Measurements from ENCODE around the gene FAM216A. TPM values are rescaled to one million over a fixed set of nuclear protein-coding genes. Genes with fewer than 3 reads are reported as not detected.
"Not testable (repeated sequence)": the region's sequence is repeated elsewhere in the genome, so short reads cannot be mapped to it uniquely, and the experiment has no call there.

FAM216A gene, protein sequence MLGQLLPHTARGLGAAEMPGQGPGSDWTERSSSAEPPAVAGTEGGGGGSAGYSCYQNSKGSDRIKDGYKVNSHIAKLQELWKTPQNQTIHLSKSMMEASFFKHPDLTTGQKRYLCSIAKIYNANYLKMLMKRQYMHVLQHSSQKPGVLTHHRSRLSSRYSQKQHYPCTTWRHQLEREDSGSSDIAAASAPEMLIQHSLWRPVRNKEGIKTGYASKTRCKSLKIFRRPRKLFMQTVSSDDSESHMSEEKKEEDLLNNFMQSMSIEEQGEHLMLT
- 10 to 100 TPM; 16.4 to 25.2 (median 18.0) TPM for total RNA-seq (2021; fragmentation: NEBNext Ultra II Directional; extraction: Animal tissue kit (Norgen Biotek cat#: 25700))
- long read RNA-seq, transcript FAM216A-201 (7 exons, 1,582 nt) = major isoform, 28 of 33 reads
- long read RNA-seq, partial matches to known transcripts = 1 of 33 reads
- long read RNA-seq, other reads (novel, unspliced or antisense) = 4 of 33 reads

DNA sequence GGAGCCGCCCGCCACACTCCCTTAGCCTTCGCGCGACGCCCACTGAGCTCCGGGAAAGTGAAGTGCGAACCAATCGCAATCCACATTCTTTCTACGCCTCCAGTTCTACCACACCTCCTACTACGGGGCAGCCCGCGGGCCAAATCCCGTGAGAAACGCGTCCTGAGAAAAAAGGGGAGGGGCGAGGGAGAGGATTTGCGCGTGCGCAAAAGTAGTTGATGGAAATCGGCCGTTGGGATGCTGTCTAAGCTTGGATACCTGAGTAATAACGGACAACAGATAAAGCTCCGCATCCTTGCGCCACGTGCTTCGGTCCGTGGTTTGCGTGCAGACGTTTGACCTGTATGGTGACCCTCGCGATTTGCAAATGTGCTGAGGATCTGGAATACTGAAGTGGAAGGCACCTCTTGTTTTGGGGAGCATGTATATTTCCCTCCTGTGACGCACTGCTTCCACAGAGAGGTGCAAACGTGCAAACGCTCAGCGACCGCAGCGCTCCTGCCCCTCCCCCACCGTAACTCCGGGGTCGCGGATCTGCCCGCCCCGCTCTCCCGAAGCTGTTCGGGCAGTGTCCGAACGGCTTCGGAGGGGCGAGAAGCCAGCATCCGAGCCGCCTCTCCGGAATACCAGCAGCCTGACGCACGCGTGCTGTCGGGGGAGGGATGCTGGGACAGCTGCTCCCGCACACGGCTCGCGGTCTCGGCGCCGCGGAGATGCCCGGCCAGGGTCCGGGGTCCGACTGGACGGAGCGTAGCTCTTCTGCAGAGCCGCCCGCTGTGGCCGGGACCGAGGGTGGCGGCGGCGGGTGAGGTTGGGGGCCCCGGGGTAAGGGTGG, at the start of gene FAM216A, which contains the start of gene GPN3:
TSS of gene FAM216A (plus strand) at position 632 of the 835 bp plus-strand sequence. CDS start at position 663, 31 bp downstream.
TSS of gene GPN3 (minus strand) at position 44 of the 835 bp plus-strand sequence. CDS start 54 bp downstream, outside the sequence.
- peaks cover 25% of the 10 kb centered on the region for H3K4me1 Mint-ChIP-seq (ENCODE audit: low read depth)
- TF ChIP-seq, protein P1, sequence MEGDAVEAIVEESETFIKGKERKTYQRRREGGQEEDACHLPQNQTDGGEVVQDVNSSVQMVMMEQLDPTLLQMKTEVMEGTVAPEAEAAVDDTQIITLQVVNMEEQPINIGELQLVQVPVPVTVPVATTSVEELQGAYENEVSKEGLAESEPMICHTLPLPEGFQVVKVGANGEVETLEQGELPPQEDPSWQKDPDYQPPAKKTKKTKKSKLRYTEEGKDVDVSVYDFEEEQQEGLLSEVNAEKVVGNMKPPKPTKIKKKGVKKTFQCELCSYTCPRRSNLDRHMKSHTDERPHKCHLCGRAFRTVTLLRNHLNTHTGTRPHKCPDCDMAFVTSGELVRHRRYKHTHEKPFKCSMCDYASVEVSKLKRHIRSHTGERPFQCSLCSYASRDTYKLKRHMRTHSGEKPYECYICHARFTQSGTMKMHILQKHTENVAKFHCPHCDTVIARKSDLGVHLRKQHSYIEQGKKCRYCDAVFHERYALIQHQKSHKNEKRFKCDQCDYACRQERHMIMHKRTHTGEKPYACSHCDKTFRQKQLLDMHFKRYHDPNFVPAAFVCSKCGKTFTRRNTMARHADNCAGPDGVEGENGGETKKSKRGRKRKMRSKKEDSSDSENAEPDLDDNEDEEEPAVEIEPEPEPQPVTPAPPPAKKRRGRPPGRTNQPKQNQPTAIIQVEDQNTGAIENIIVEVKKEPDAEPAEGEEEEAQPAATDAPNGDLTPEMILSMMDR (IDR thresholded peaks at IDR 0.05) = no peak
- no peaks in the 10 kb centered on the region for H3K36me3 Mint-ChIP-seq (ENCODE audit: low read depth)
- H3K27ac Mint-ChIP-seq = peak within 1 kb of the TSS; percentile 88
- H3K4me3 Mint-ChIP-seq = peak within 1 kb of the TSS; percentile 97
- DNase-seq = peak; percentile 98
- peaks cover 2% of the 10 kb centered on the region for H3K27me3 Mint-ChIP-seq (ENCODE audit: insufficient read depth)
- H3K9me3 Mint-ChIP-seq = no peaks in the 10 kb centered on the region

DNA sequence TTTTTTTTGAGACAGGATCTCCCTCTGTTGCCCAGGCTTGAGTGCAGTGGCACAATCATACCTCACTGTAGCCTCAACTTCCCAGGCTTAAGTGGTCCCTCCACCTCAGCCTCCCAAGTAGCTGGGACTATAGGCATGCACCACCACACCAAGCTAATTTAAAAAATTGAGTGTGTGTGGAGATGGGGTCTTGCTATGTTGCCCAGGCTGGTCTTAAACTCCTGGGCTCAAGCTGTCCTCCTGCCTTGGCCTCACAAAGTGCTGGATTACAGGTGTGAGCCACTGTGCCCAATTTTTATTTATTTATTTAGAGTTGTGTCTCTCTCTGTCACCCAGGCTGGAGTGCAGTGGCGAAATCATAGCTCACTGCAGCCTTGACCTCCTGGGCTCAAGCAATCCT, 48.0 kb upstream of the FAM216A start:
- DNase-seq; H3K4me1 Mint-ChIP-seq (ENCODE audit: low read depth); H3K27me3 Mint-ChIP-seq (ENCODE audit: insufficient read depth); H3K9me3 Mint-ChIP-seq; H3K27ac Mint-ChIP-seq; H3K4me3 Mint-ChIP-seq; H3K36me3 Mint-ChIP-seq (ENCODE audit: low read depth): not testable (repeated sequence)

DNA sequence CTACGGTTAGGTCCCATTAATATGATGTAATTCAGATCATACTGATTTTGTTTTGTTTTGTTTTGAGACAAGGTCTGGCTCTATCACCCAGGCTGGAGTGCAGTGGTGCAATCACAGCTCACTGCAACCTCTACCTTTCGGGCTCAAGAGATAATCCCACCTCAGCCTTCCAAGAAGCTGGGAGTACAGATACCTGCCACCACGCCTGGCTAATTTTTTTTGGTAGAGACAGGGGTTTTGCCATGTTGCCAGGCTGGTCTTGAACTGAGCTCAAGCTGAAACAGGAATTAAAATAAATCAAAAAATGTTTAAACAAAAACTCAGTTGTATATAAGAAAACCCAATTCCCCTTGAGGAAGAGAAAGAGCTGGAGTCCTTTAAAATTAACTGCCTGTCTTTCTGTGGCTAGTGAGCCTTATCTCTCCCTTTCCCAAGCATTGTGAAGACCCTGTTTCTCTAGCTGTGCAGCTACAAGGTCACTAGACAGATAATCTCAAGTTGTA, 47.4 kb upstream of the FAM216A start:
- no peak overlapping the region for H3K4me3 Mint-ChIP-seq
- H3K36me3 Mint-ChIP-seq (ENCODE audit: low read depth) = no peaks in the 10 kb centered on the region
- DNase-seq = no peak
- TF ChIP-seq, protein P1 (IDR thresholded peaks at IDR 0.05) = no peak
- no peak overlapping the region for H3K27ac Mint-ChIP-seq
- peaks cover 9% of the 10 kb centered on the region for H3K4me1 Mint-ChIP-seq (ENCODE audit: low read depth)
- H3K27me3 Mint-ChIP-seq (ENCODE audit: insufficient read depth) = peaks cover 5% of the 10 kb centered on the region; the same call in 1 of the 2 replicates
- no peaks in the 10 kb centered on the region for H3K9me3 Mint-ChIP-seq

DNA sequence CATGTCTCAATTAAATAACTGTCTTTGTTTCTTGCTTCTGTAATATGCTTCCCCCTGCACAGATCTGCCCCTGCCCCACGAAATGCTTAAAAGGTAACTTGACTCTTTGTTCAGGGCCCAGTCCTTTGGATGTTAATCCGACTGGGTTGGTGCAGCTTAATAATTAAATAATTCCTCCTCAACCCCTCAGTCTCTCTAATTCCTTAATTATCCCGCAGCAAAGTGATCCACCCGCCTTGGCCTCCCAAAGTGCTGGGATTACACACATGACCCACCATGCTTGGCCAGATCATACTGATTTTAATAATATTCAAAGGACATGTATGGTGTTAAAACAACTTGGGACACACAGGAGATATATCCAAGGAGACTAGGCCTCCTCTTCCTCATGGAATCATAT, 46.9 kb upstream of the FAM216A start:
- Mint-ChIP-seq H3K9me3 (no peaks in the 10 kb centered on the region), H3K4me1 (ENCODE audit: low read depth) (peaks cover 13% of the 10 kb centered on the region), H3K27me3 (ENCODE audit: insufficient read depth) (peaks cover 5% of the 10 kb centered on the region; the same call in 1 of the 2 replicates), H3K4me3 (no peak overlapping the region), H3K36me3 (ENCODE audit: low read depth) (no peaks in the 10 kb centered on the region), H3K27ac (no peak overlapping the region)
- no peak for DNase-seq
- TF ChIP-seq, protein P1 (IDR thresholded peaks at IDR 0.05) = no peak

DNA sequence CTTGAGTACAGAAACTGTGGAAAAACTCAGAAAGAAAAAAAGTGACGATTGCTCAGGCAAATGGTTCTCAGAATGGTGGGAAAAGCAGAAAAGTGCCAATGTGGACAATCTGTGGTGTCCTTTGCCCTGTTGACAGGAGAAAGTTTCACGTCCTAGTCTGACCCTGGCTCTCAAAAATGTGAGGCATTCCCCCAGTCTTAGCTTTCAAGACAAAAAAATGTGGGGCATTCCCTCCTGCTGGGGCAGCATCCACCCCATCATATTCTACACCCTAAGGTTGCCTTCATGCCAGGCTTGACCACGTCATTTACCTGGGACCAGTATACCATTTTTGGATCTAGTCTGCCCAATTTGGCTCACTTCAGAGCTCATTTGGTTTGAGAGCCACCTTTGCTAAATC, 44.4 kb upstream of the FAM216A start:
- Mint-ChIP-seq H3K9me3 (no peaks in the 10 kb centered on the region), H3K27ac (no peak overlapping the region), H3K4me3 (no peak overlapping the region), H3K27me3 (ENCODE audit: insufficient read depth) (peaks cover 5% of the 10 kb centered on the region; the same call in 1 of the 2 replicates), H3K4me1 (ENCODE audit: low read depth) (peaks cover 13% of the 10 kb centered on the region), H3K36me3 (ENCODE audit: low read depth) (no peaks in the 10 kb centered on the region)
- DNase-seq = no peak
- TF ChIP-seq, protein P1 (IDR thresholded peaks at IDR 0.05) = no peak

All from HFFc6 (cell line).